Raji (cell line): Measurements from ENCODE around the gene RCOR3.

Source experiments
- POLR2A ChIP-seq: IDR thresholded peaks from 2 replicates; pipeline ENCODE4 v1.6.1; 2011; ENCODE audit warnings: low read depth, low read length, control low read depth; ENCODE audit not compliant: insufficient read depth

Gene RCOR3

GRCh38 chr1:211258756-211259637 is at the start of gene RCOR3:
TSS of gene RCOR3 (plus strand) at chr1:211259366. CDS start at chr1:211259561, 195 bp downstream.
- peak; percentile 54 for TF ChIP-seq POLR2A

DNA sequence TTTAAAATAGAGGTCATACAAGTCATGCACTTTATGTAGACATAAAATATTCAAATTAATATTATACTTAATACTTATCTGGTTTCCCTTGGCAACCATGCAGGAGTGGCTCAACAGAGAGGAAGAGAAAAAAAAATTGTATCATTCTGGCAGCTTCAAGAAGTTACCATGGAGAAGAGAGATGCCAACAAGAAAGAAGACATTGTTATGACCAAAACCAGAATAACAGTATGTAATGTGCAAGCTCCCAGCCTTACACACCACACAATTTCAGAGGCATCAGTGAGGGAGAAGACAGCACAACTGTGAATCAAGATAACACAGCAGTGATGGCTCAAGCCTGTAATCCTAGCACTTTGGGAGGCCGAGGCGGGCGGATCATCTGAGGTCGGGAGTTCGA is 49.1 kb upstream of the RCOR3 start:
- no peak for TF ChIP-seq POLR2A

- TF ChIP-seq POLR2A: no peak
These were observed 48.2 kb upstream of the RCOR3 start for GRCh38 chr1:211210965-211211364.

GRCh38 chr1:211213702-211214101 is 45.5 kb upstream of the RCOR3 start:
- no peak for TF ChIP-seq POLR2A

- TF ChIP-seq POLR2A: no peak
These were observed 43.6 kb upstream of the RCOR3 start for GRCh38 chr1:211215577-211215976.

GRCh38 chr1:211217392-211217791 is 41.8 kb upstream of the RCOR3 start:
- TF ChIP-seq POLR2A: no peak

GRCh38 chr1:211229365-211229759 is 29.8 kb upstream of the RCOR3 start:
- TF ChIP-seq POLR2A: no peak

GRCh38 chr1:211231873-211232272 is 27.3 kb upstream of the RCOR3 start:
- TF ChIP-seq POLR2A: no peak

DNA sequence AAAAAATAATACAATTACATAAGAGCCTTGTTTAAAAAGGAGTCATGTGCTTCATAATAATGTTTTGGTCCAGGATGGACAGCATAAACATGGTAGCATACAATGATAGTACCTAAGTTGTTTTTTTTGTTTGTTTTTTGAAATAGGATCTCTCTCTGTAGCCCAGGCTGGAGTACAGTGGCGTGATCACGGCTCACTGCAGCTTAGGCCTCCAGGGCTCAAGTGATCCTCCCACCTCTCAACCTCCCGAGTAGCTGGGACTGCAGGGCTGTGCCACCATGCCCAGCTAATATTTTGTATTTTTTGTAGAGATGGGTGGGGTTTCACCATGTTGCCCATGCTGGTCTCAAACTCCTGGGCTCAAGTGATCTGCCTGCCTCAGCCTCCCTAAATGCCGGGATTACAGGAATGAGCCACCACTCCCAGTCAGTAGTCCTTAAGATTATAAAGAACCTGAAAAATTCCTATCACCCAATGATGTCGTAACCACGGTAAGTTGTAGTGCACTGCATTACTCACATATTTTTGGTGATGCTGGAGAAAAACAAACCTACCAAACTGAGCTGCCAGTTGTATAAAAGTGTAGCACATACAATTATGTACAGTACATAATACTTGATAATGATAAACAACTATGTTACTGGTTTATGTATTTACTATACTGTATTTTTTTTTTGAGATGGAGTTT is 22.4 kb upstream of the RCOR3 start:
- no peak for TF ChIP-seq POLR2A

DNA sequence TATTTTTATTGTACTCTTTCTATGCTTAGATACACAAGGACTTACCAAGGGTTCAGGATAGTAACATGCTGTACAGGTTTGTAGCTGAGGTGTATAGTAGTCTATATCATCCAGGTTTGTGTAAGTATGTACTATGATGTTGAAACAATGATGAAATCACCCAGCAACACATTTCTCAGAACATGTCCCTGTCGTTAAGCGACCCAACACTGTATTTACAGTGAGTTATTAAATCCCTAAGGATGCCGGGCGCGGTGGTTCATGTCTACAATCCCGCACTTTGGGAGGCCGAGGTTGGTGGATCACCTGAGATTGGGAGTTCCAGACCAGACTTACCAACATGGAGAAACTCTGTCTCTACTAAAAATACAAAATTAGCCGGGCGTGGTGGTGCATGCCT is 21.6 kb upstream of the RCOR3 start:
- TF ChIP-seq POLR2A: no peak

GRCh38 chr1:211241071-211241470 is 18.1 kb upstream of the RCOR3 start:
- no peak for TF ChIP-seq POLR2A

DNA sequence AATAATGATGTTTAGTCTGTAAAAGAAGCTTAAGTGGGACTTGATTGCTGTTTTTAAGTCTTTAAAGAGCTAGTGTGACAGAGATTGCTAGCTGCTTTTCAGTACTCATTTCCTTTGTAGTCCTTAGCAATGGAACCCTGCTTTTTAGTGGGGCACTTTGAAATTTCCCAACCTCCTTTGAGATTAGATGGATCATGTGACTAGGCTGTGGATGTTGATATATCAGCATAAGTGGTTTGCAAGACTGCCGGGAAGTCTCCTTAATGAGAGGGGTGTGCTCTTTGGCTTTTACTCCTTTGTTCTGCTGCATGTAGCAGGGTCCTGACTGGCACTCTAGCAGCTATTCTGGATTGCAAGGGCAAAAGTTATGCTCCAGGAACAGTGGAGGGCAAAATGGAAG is 11.2 kb upstream of the RCOR3 start:
- TF ChIP-seq POLR2A: no peak

DNA sequence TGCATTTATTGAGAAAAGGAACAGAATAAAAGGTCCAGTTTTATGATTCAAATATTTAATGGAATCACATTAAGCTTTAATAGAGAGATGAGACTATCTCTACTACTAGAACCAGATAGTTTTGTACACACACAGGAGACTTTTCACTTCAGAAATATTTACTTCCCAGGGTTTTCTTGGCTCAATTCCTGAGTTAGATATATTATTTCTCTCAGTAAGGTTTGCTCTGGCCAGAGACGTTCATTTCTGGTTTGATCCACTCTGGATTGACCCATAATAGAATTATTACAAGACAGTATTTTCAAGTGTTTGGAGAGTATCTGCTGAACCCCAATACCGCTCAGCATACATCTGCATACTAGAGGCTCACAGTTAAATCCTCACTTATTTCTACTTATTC is 1.3 kb upstream of the RCOR3 start:
- TF ChIP-seq POLR2A: no peak

DNA sequence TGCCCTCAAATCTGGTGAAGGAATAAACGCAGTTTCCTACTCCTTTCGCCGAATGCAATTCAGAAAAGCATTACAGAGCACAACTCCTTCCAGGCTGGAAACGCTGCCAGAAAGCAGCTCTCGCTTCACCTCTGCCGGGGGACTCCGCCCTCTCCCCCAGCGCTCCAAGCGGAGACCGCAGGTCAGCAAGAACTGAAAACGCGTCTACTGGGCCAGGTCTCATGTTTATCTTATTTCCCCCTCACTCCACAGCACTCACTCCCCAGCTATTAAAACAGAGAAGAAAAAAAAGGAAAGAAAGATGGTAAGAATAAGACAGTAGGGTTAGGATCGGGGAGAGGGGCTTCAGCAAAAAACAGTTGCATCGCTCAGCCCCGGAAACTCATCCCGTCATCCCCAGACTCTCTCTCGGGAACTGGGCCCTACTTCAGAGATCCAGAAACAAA is 833 bp upstream of the RCOR3 start:
- TF ChIP-seq POLR2A: no peak

- 0 out of 2 replicates have a peak, but pooled peaks have one; percentile 32 for TF ChIP-seq POLR2A
These were observed 516 bp downstream of the RCOR3 start for GRCh38 chr1:211259638-211260126.
